HG02678 (cell line): ENCODE measurements around the gene CTDSP2.

Experiments used
- ATAC-seq: cut with Tn5 transposase; IDR thresholded peaks from one replicate; pipeline ENCODE4 v1.9.1; 2021; ENCODE audit warnings: mild to moderate bottlenecking, moderate library complexity; ENCODE audit not compliant: unreplicated experiment

CTDSP2 gene

DNA sequence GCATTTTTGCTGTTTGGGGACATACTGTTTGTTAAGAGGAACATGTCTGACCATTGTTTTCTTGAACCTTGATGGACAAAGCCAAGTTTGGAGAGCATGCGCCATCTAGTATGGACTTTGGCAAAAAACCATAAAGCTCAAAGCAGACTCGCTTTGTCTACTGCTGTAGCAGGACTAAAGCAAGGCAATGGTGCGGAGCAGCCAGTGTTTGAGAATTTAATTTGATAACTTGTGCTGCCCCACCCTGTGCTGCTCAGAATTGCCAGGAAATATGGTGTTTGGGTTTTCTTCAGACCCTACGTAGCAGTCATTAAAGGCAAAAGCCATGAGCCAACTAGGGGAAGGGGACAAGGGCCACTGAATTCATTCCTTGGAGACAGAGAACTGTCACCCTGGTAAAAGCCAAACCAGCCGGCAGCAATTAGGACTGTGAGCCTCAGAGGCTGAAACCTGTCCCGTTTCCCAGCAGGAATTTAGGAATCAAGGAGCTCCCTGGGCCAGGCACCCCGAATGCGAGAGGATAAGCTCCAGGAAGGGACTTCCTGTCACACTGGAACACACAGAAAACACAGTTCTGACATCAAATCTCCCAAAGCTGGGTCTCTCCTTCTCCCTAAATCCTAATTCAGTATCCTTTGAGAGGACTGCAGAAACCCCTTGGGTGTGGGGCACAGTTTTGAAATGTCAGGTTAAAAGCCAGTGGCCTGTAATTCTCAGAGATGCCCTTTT is 29.1 kb downstream of the CTDSP2 start:
- ATAC-seq = no peak

DNA sequence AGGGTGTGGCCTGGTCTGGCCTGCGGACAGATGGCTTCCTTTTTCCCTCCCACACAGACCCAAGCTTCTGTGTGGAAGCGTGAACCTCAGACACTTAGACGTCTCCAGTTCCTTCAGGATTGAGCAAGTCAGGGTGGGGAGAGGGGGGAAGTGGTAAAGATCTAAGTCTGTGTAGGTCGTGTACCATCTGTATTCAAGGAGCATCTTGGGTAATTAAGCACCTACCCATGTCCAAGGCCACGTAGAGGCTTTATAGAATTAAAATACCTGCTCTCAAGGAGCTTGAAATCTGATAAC is 29.7 kb downstream of the CTDSP2 start:
- no peak for ATAC-seq

DNA sequence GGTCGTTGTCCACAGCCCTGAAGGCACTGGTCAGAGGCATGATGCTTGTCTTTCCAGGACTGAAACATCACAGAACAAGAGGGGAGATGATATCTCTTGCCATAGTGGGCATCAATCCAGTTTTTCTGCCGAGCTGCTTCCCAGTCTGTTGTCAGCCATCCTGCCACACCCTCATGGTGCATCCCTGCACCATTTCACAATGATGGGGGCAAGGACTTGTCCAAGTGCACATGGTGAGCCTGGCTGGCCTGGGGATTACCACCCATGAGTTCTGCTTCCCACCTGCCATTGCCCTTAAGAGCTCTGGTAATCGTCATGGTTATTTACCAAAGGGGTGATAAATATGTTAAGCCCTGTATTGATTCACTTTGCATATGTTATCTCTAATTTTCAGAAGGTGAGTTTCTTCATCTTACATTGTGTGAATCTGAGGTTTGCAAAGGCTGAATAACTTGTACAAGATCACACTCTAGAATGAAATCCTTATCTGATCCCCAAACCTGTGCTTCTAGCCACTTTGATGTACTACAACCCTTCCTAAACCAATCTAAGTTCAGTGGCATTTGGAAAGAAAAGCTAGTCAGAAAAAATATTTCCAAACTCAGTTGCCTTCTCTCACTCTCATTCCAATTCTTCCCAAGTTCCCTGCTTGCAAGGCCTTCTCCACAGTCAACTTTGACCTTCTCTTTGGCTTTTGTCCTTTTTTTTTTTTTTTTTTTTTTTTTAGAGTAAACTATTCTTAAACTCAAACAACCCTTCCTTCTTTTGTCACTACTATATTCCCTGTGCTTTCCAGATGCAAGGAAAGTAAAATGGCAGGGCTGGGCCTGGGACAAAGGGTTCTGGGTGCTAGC is 30.3 kb downstream of the CTDSP2 start:
- ATAC-seq = no peak

DNA sequence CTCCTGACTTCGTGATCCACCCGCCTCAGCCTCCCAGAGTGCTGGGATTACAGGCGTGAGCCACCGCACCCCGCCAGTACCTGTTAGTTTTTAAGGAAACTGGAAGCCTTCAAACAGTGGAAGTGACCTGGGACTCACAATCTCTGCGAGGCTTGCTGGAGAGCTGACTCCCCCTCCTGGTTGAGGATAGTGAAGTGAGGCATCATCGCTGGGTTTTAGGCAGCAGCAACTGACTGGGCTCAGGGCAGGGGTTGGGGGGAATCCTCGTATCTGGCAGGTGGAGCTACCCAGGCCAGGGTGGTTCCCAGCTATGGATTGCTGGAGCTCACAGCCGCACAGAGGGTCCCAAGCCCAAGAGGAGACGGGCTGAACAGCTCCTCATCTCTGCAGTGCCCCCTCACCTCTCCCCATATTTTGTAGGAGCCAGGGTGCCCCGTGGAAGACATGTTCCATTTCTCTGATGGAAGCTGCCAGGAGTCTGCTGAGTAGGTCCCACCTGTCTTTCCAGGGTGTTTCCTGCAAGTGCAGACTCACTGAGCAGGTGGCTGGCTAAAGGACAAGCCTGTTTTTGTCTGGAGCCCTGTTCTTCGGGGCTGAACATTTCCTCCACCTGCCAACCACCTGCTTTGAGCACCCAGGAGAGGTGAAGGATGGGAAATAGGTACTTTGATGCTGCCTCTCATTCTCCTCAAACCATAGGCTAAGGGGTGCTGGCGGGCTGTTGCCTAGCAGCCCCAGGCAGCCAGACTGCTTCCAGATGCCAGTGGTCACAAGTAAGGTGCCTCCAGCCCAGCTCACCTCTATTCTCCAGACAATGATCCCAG is 31.1 kb downstream of the CTDSP2 start:
- no peak for ATAC-seq

DNA sequence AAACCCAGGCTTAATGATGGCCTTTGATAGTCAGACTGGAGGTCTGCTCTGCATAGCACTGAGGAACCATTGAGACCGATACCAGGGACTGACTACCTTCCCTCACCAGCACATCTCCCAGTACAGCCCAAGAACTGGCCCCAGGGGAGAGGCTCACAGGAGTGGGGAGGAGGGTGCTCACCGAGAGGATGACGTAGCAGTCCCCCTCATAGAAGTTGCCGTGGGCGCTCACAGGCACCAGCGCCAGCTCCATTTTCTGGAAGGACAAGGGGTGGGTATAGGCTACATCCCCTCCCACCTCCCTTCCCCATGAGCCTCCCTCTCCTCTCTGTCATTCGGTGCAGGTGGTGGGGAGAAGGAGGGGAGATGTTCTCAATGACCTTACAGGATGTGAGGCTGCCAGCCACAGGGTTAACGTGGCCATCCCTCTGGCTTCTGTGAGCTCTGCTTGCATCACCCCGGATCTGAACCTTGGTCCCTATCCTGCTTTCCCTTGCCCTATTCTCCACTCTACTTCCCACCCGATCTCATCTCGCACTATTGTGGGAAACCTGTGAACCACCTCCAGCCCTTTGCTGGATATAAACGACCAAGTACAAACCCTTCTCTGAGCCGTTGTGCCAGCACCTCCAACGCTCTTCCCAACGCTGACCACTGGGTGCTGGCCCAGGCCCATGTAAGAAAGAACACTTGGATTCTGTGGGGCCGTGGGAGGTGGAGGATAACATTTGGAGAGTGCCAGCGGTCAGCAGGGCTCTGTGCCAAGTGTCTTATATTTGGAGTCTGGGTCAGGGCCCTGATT is 32.4 kb downstream of the CTDSP2 start:
- ATAC-seq = no peak

DNA sequence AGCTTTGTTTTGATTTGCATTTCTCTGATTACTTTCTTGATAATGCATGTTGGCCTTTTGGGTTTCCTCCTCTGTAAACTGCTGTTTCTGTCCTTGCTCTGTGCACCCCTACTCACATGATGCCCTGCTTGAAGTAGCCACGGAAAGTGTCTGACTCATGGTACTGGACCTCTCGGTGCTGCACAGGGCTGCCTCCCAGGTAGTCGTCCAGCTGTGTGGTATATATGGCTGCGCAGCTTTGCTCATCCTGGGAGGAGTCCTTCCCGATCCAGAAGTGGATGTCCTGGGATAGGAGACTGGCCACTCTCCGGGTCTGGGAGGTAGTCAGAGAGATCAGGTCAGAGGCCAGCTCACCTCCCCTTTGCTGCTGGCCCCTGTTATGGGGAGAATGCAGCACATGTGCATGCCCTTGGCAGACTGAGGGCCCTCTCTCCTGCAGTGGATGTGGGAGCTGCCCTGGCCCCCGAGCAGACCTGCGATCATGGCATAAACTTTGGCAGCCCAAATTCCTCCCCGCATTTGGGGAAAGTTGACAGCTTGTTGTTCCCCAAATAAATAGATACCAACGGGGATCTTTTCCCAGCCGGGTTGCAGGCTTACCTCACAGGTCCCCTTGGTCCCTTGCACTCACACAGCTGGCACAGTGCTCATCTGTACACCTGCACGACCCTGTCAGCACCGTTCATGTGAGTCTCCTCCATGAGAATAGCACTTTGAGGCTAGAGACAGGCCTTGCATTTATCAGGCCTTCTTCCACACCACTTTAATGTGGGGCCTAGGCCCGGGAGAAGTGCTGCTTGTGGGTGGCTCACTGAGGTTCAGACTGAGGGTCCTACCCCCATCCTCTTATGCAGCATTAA is 33.2 kb downstream of the CTDSP2 start:
- no peak for ATAC-seq

DNA sequence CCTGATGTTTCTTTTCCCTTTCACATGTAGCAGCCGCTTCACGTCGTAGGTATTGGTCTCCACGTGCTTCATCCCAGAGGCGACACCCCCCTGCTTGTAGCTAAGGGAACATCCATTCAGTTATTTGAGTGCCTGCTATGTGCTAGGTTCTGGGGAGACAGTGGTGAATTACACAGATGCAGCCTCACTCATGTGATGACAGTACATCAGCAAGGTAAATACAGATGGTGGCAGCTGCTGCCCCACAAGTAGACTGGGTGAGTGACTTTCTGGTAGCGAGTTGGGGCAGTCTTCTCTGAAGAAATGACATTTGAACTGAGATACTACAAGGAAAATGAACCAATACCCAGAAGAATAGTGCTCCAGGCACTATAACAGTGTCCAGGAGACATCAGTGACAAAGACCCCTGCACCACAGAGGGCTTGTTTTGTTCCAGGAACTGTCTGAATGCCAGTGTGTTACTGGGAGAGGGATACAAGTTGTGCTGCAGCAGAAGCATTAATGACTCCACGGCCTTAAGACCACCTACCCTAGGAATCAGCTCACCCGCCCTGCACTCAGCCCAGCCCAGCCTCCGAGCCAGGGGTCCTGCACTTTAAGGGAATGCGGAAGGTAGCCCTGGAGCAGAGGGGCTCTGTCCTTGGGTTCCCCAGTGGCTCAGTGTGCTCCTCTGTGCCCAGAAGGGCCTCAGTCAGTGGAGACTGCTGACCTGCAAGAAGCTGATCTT is 35.3 kb downstream of the CTDSP2 start:
- no peak for ATAC-seq

DNA sequence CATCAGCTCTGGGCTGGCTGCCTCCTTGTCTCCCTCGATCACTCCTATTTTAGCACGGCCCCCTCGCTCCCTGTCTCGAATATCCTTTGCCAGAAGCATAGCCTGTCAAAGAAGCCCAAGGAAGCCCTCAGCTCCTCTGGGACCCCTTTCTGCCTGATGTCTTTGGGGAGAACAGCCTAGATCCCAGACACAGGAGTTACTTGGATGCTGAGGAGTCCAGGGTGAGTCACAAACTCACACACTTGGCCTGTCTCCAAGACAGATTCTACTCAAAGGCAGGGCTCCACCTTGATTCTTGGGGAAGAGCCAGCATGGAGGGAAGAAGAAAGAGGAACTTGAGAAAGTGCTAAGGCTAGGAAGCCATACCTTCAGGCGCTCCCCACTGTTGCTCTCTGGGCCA is 36.1 kb downstream of the CTDSP2 start:
- ATAC-seq = no peak

DNA sequence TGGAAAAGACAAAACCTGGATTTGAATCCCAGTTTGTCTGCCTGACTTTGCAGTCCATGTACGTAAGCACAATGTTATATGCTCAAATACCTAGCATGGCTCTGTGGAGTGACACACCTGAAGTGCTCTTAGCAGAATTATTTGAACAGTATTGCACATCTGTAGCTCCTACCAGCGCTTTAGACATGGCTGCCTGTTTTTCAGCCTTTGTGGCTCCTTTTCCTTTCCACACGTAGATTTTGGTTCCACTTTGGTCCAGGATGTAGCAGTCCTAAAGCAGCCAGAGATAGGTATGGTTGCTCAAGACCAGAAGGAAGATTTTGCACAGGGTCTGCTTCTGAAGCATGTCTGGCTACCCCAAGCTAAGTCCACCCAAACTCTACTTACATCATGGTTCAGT is 37.1 kb downstream of the CTDSP2 start:
- ATAC-seq = no peak

DNA sequence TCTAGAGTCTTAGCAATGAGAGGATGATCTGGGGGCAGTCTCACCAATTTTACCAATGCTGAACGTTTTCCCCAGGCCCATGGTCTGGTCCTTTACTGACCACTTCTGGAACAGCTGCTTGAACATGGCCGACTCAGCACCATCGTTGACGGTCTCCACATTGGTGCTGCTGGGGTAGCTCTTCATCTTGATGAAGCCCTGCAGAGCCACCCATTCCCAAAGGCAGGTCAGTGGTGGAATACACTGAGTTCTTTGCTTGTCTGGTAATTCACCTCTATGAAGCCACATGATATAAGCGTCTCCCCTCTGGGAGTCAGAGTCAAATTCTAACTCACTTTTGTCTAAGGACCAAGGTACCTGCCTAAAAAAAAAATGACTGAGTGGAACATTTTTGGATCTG is 38.2 kb downstream of the CTDSP2 start:
- no peak for ATAC-seq

DNA sequence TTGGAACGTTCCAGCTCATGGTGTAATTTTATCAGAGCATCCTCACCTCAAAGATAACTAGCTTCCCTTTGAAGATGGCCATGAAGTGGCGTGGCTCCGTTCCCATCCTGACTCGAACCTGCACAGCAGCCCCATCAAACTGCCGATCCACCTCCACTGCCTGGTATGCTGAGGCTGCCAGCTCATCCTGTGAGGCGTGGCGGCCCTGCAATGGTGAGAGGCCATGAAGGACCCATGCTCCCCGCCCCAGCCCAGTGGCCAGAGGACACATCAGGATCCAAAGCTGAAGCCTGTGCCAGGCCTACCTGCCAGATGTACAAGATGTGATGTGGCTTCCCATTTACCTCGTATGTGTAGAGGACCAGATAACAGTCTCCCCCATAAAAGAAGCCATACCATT is 39.2 kb downstream of the CTDSP2 start:
- ATAC-seq = no peak

DNA sequence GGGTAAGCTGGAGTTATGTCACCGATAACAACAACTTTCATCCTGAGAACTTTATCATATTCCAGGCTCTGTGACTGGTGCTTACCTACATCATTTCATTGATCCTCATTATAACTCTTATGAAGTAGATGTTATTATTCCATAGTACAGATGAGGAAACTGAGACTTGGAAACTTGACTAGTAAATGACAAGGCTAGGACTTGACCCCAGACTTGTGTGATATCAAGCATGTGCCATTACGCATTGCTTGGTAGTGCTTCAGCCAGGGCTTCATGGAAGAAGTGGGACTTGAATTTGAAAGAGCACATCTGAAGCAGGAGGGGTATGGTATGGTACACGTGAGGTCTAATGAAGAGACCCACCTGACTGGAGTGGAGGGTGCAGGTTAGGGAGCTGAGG is 39.9 kb downstream of the CTDSP2 start:
- ATAC-seq = no peak

DNA sequence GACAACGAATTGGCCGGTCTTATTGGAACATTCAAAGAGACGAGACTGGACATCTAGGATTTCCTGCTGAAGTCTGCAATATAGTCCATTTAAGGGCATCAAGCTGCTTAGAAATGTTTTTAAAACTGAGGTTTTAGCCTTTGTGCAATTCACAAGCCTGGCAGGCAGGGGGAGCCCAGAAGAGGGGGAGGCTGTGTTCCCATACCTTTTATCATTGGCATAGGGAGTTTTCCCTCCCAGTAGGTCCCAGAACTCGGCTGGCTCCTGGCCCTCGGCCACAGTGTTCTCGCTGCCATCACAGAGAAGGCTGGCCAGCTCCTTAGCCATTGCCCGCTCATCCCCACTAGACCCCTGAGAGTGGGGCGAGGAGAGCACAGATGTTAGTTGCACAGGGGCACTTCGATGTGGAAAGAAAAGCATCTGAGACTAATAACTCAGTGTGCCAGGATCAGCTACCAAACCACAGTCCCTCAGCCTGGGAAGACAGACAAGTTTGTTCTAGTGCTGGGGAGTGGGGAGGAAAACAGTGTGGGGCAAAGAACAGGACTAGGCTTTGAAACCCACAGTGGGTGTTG is 43.1 kb downstream of the CTDSP2 start:
- ATAC-seq = no peak

DNA sequence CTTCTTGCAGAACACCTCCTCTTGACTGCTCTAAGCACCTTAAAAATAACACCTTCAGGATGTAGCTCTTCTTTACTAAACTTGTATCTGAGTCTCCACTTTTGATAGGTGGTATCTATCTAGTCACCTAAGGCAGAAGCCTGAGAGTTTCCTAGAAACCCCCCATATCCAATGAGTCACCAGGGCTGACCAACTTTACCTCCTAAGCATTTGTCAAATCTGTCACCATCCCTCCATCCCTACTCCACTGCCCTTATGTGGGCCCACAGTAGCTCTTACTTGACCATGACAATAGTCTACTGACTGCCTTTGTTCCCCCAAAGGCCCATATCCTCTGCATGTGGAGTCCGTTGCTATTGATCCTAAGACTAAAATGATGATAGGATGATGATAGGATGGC is 43.9 kb downstream of the CTDSP2 start:
- no peak for ATAC-seq

DNA sequence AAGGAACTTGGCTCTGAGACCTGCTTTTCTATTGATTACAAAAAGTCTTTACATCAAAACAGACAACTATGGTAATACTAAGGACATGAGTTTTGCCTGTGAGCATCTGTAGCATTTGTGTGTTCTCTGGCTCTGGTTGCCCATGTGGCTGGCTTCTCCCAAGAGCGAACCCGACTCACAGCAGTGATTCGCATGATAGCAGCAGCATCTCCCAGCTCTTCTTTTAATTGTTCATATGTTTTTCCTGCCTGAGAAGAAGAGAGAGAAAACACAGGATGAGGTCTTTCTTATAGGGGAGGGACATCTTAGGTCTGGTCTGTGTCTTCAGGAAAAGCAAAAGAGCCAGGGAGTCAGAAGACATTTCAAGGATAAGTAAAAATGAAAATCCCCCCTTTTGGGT is 45.6 kb downstream of the CTDSP2 start:
- ATAC-seq = no peak

DNA sequence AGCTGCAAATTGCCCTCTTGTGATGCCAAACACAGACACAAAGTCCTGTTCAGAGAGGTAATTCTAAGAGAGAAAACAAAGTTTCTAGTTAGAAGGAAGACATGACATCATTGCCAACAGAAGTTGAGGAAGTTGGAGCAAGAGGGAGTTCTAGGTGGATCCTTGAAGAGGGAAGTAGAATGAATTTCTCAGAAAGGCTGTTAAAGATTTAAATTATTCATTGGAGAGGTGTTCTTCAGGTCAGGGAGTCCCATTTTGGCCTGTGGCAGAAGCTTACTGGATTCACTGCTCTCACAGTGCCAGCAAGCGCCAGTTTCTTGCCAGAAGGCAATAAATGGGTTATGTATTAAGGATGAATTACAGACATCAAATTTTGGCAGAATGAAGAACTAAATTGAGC is 48.6 kb downstream of the CTDSP2 start:
- ATAC-seq = no peak

DNA sequence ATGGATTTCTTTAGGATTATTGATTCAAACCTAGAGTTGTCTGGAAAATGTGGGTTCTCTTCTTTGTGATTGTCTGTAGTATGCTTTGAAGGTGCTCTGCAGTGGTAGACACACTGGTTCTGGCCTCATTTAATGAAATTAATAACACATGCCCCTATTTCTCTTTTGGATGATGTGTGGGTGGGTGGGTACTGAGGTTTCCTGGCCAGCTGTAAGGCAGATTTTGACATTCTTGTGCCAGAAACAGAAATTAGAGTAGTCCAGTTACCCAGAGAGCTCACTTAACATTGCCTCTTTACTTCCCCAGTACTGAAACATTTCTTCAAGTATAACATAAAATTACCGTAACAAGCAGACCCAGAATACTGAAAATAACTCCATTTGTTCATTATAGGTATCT is 49.5 kb downstream of the CTDSP2 start:
- no peak for ATAC-seq

DNA sequence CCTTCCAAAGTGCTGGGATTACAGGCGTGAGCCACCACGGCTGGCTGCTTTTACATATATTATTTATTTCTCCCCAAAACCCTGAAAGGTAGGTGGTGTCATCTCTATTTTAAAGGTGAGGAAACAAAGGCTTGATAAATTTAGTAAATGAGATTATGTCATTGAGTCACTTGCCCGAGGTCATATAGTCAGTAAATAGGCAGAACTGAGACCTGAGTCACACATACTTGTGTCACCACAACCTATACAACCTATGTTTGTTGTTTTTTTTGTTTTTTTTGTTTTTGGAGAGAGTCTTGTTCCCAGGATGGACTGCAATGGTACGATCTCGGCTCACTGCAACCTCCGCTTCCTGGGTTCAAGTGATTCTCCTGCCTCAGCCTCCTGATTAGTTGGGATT is 51.2 kb downstream of the CTDSP2 start:
- ATAC-seq = no peak

DNA sequence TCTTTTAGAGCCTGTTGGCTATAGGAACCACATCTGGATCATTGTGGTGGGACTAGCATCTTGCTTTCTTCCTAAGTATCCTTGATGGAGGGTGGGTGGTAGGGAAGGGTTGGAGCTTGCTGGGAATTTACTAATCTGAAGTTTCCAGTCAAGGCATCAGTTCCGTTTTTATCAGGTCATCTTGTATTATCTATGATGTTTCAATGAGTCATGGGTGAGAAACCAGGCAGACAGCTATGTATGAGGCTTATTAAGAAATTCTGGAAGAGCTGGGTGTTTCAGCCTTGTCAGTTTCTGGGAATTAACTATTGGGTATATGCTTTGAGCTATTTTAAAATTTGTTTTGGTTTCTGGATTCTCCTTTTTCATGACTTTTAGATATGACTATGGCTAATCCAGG is 52.6 kb downstream of the CTDSP2 start:
- no peak for ATAC-seq
